GM15510 (cell line): Measurements from ENCODE around the gene DBNDD1.

Experiments
- POLR2A ChIP-seq: IDR thresholded peaks from 3 replicates; pipeline ENCODE4 v1.6.1; 2011; ENCODE audit warnings: borderline replicate concordance; ENCODE audit not compliant: insufficient read length; ENCODE audit errors: extremely low read depth

DBNDD1 gene

GRCh38 chr16:90008708-90009145 is 10.5 kb downstream of the DBNDD1 start:
- no peak for TF ChIP-seq POLR2A

GRCh38 chr16:90007015-90007414 is 12.2 kb downstream of the DBNDD1 start:
- no peak for TF ChIP-seq POLR2A

- no peak for TF ChIP-seq POLR2A
Observed at GRCh38 chr16:90005956-90006663, 13.1 kb downstream of the DBNDD1 start.

- no peak for TF ChIP-seq POLR2A
Observed at GRCh38 chr16:90004577-90004976, 14.7 kb downstream of the DBNDD1 start.

- TF ChIP-seq POLR2A: no peak
Observed at GRCh38 chr16:90002759-90003158, 16.5 kb downstream of the DBNDD1 start.

GRCh38 chr16:90001761-90002503 is 17.3 kb downstream of the DBNDD1 start:
- TF ChIP-seq POLR2A: no peak

GRCh38 chr16:90000733-90001427 is 18.4 kb downstream of the DBNDD1 start:
- no peak for TF ChIP-seq POLR2A

GRCh38 chr16:89999831-90000574 is 19.3 kb downstream of the DBNDD1 start:
- no peak for TF ChIP-seq POLR2A

GRCh38 chr16:89996178-89996489 is 23.1 kb downstream of the DBNDD1 start:
- TF ChIP-seq POLR2A: no peak

- no peak for TF ChIP-seq POLR2A
Observed at GRCh38 chr16:89994389-89994720, 24.9 kb downstream of the DBNDD1 start.

- no peak for TF ChIP-seq POLR2A
Observed at GRCh38 chr16:89993971-89994370, 25.3 kb downstream of the DBNDD1 start.

GRCh38 chr16:89993377-89993776 is 25.9 kb downstream of the DBNDD1 start:
- no peak for TF ChIP-seq POLR2A

GRCh38 chr16:89990799-89991198 is 28.5 kb downstream of the DBNDD1 start:
- no peak for TF ChIP-seq POLR2A

GRCh38 chr16:89988951-89989350 is 30.3 kb downstream of the DBNDD1 start:
- no peak for TF ChIP-seq POLR2A

- no peak for TF ChIP-seq POLR2A
Observed at GRCh38 chr16:89987169-89987568, 32.1 kb downstream of the DBNDD1 start.

GRCh38 chr16:89986600-89986999 is 32.7 kb downstream of the DBNDD1 start:
- TF ChIP-seq POLR2A: no peak

GRCh38 chr16:89985219-89985618 is 34.0 kb downstream of the DBNDD1 start:
- no peak for TF ChIP-seq POLR2A
